CD4-positive, alpha-beta memory T cell (primary cell): Measurements from ENCODE around the gene OR2D2. TPM values are rescaled to one million over a fixed set of nuclear protein-coding genes. Genes with fewer than 3 reads are reported as not detected.

Experiments used
- CTCF ChIA-PET: fragments of 350-600 bp; sonication (Branson Sonifier 250); formaldehyde crosslinking; loops from one replicate; lab custom pipeline; 2021; ENCODE audit warnings: inconsistent platforms; ENCODE audit not compliant: partially characterized antibody; lab: Charles Lee
- POLR2A ChIA-PET: fragments of 350-600 bp; sonication (Branson Sonifier 250); formaldehyde crosslinking; loops from one replicate; lab custom pipeline; 2021; ENCODE audit not compliant: partially characterized antibody; lab: Charles Lee
- DNase-seq, 5 donors: peaks; one replicate each; pipeline versions ENCODE4 v3.0.0 to v3.0.0-alpha.2; 2020 to 2022; ENCODE audit warnings: mixed read lengths in 1 of 5
- H3K27ac ChIP-seq: one replicate; pipeline ENCODE4 v1.7.0; 2013; ENCODE audit warnings: low read depth, low read length
- H3K27me3 ChIP-seq: 2 replicates; pipeline ENCODE4 v1.7.0; 2013; ENCODE audit warnings: mild to moderate bottlenecking, low read length, moderate library complexity; ENCODE audit not compliant: insufficient read depth
- H3K36me3 ChIP-seq: 2 replicates; pipeline ENCODE4 v1.7.0; 2013; ENCODE audit warnings: mild to moderate bottlenecking, low read length, moderate library complexity; ENCODE audit not compliant: insufficient read depth
- H3K4me1 ChIP-seq: 2 replicates; pipeline ENCODE4 v1.7.0; 2013; ENCODE audit warnings: mild to moderate bottlenecking, low read length, moderate library complexity; ENCODE audit not compliant: insufficient read depth
- H3K4me3 ChIP-seq, 2 donors: one replicate each; pipeline ENCODE4 v1.7.0; 2013; ENCODE audit warnings: low read length in 2 of 2, mild to moderate bottlenecking in 1 of 2
- H3K9me3 ChIP-seq, 2 donors: one replicate each; pipeline ENCODE4 v1.7.0; 2013; ENCODE audit warnings: low read length in 2 of 2, control low read depth in 1 of 2; ENCODE audit not compliant: control insufficient read depth in 1 of 2
- H3K27ac Mint-ChIP-seq, 7 donors: one replicate each; pipeline ENCODE4 v1.8.0; 2020 to 2021; ENCODE audit warnings: mixed read lengths in 7 of 7, mild to moderate bottlenecking in 6 of 7, inconsistent platforms in 3 of 7, moderate library complexity in 3 of 7
- H3K27me3 Mint-ChIP-seq, 2 donors: one replicate each; pipeline ENCODE4 v1.8.0; 2020 to 2021; ENCODE audit warnings: mixed read lengths in 2 of 2
- H3K36me3 Mint-ChIP-seq, 2 donors: one replicate each; pipeline ENCODE4 v1.8.0; 2020 to 2021; ENCODE audit warnings: mixed read lengths in 2 of 2, inconsistent platforms in 1 of 2, mild to moderate bottlenecking in 1 of 2
- H3K4me1 Mint-ChIP-seq, 4 donors: one replicate each; pipeline ENCODE4 v1.8.0; 2020 to 2021; ENCODE audit warnings: mixed read lengths in 4 of 4, mild to moderate bottlenecking in 1 of 4
- H3K4me3 Mint-ChIP-seq, 8 donors: one replicate each; pipeline ENCODE4 v1.8.0; 2020 to 2021; ENCODE audit warnings: mixed read lengths in 8 of 8, mild to moderate bottlenecking in 7 of 8, moderate library complexity in 6 of 8, inconsistent platforms in 3 of 8
- H3K9me3 Mint-ChIP-seq, 8 donors: one replicate each; pipeline ENCODE4 v1.8.0; 2020 to 2021; ENCODE audit warnings: mixed read lengths in 8 of 8, mild to moderate bottlenecking in 5 of 8, inconsistent platforms in 3 of 8, moderate library complexity in 1 of 8
- intact Hi-C: fragments of 100-400 bp; cut with micrococcal nuclease; formaldehyde crosslinking; loops from one replicate; pipeline ENCODE4 v1.15.1; 2023
- polyA plus RNA-seq, 2 donors: library from polyadenylated mRNA; unstranded; fragments of 300-500 nt; fragmentation: Illumina TruSeq; gene quantifications; one replicate each; pipeline ENCODE4 v1.2.3, GENCODE V29; 2021
- total RNA-seq, 2 experiments: library from RNA; stranded (reverse); gene quantifications; one replicate each; pipeline ENCODE4 v1.2.3, GENCODE V29; 2021

OR2D2 gene
- not detected for total RNA-seq
- polyA plus RNA-seq: not detected

GRCh38 chr11:6892400-6892799 lies at the start of gene OR2D2:
OR2D2 (minus strand) TSS chr11:6892500; CDS start chr11:6892500, 0 bp downstream.
- Mint-ChIP-seq H3K27me3 (peaks cover 5 to 9% of the 10 kb centered on the region in 2 donors), H3K4me1 (no peaks in the 10 kb centered on the region), H3K4me3 (no peak within 1 kb of the TSS), H3K36me3 (no peaks in the 10 kb centered on the region), H3K27ac (no peak within 1 kb of the TSS), H3K9me3 (peaks cover 0 to 6% (median 1%) of the 10 kb centered on the region in 8 donors)
- Histone ChIP-seq H3K9me3 (no peaks in the 10 kb centered on the region), H3K36me3 (no peaks in the 10 kb centered on the region), H3K4me1 (no peaks in the 10 kb centered on the region), H3K27me3 (peaks cover 3% of the 10 kb centered on the region), H3K27ac (no peak within 1 kb of the TSS), H3K4me3 (no peak within 1 kb of the TSS)
- intact Hi-C loops: no loop called here
- CTCF ChIA-PET: no interaction called here
- DNase-seq: no peak
- POLR2A ChIA-PET: no interaction called here

GRCh38 chr11:6941970-6942369 lies 49.7 kb upstream of the OR2D2 start:
- H3K36me3 ChIP-seq: no peaks in the 10 kb centered on the region
- intact Hi-C loops: no loop called here
- H3K27ac ChIP-seq: no peak overlapping the region
- no peaks in the 10 kb centered on the region for H3K4me1 ChIP-seq
- POLR2A ChIA-PET: no interaction called here
- no peaks in the 10 kb centered on the region for H3K27me3 Mint-ChIP-seq
- H3K27me3 ChIP-seq: no peaks in the 10 kb centered on the region
- H3K36me3 Mint-ChIP-seq: no peaks in the 10 kb centered on the region
- CTCF ChIA-PET: no interaction called here
- H3K4me1 Mint-ChIP-seq: no peaks in the 10 kb centered on the region
- no peak for DNase-seq
- no peak overlapping the region for H3K4me3 Mint-ChIP-seq
- no peak overlapping the region for H3K27ac Mint-ChIP-seq
- no peaks in the 10 kb centered on the region for H3K9me3 ChIP-seq
- H3K9me3 Mint-ChIP-seq: no peaks in the 10 kb centered on the region
- H3K4me3 ChIP-seq: no peak overlapping the region

DNA sequence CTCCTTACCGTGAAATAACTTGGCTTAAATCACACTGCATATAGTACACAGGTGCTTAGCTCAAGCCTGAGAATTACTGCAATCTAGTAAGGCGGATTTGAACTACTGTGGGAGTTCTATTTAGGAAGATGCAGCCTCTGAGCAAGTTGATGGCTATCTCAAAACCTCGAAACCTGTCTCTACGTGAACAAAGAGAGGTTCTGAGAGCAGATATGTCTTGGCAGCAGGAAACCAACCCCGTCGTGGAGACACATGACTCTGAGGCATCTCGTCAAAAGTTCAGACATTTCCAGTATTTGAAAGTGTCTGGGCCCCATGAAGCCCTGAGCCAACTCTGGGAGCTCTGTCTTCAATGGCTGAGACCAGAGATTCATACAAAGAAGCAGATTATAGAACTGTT lies 39.8 kb upstream of the OR2D2 start:
- no peaks in the 10 kb centered on the region for H3K36me3 ChIP-seq
- Mint-ChIP-seq H3K27ac (no peak overlapping the region), H3K4me1 (peaks cover 2 to 9% (median 6%) of the 10 kb centered on the region in 4 donors), H3K4me3 (no peak overlapping the region), H3K36me3 (no peaks in the 10 kb centered on the region), H3K9me3 (peaks cover 0 to 4% (median 0%) of the 10 kb centered on the region in 8 donors), H3K27me3 (peaks cover 24 to 31% of the 10 kb centered on the region in 2 donors)
- no peak for DNase-seq
- POLR2A ChIA-PET: no interaction called here
- no peaks in the 10 kb centered on the region for H3K9me3 ChIP-seq
- peaks cover 6% of the 10 kb centered on the region for H3K27me3 ChIP-seq
- H3K4me1 ChIP-seq: peaks cover 7% of the 10 kb centered on the region
- H3K27ac ChIP-seq: no peak overlapping the region
- no peak overlapping the region for H3K4me3 ChIP-seq
- intact Hi-C loops: no loop called here
- CTCF ChIA-PET: no interaction called here

DNA sequence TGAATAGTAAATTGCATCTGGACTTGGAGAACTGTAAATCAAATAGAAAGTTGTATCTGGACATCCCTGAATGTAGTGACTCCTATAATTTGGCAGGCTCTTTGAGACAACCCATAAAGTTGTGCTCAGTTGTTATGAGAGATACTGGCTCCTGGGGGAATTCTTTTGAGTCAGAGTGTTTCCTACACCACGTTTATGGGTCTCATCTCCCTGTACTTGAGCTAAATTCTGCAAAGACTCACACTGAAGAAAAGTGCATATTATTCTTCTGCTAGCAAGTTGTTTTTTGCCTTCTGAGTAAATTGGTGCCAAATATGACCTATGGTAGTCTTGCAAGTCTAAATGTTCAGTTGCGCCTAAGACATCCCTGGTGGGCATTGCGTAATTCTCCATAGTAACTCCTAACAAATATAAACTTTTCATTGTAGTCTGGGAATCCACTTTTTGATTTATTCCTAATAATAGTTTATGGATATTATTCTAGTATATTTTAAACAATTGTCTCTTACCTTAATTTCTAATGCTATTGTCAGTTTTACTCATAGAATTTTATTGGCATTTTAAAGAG lies 38.9 kb upstream of the OR2D2 start:
- POLR2A ChIA-PET: no interaction called here
- no peak overlapping the region for H3K4me3 Mint-ChIP-seq
- H3K36me3 Mint-ChIP-seq: no peaks in the 10 kb centered on the region
- peaks cover 15% of the 10 kb centered on the region for H3K4me1 ChIP-seq
- no peaks in the 10 kb centered on the region for H3K9me3 ChIP-seq
- H3K27ac Mint-ChIP-seq: no peak overlapping the region
- peaks cover 3 to 17% (median 10%) of the 10 kb centered on the region in 4 donors for H3K4me1 Mint-ChIP-seq
- no peaks in the 10 kb centered on the region for H3K36me3 ChIP-seq
- CTCF ChIA-PET: no interaction called here
- no peak overlapping the region for H3K4me3 ChIP-seq
- peaks cover 0 to 5% (median 0%) of the 10 kb centered on the region in 8 donors for H3K9me3 Mint-ChIP-seq
- peaks cover 10% of the 10 kb centered on the region for H3K27me3 ChIP-seq
- peaks cover 27 to 36% of the 10 kb centered on the region in 2 donors for H3K27me3 Mint-ChIP-seq
- no peak overlapping the region for H3K27ac ChIP-seq
- no peak for DNase-seq
- intact Hi-C loops: no loop called here

DNA sequence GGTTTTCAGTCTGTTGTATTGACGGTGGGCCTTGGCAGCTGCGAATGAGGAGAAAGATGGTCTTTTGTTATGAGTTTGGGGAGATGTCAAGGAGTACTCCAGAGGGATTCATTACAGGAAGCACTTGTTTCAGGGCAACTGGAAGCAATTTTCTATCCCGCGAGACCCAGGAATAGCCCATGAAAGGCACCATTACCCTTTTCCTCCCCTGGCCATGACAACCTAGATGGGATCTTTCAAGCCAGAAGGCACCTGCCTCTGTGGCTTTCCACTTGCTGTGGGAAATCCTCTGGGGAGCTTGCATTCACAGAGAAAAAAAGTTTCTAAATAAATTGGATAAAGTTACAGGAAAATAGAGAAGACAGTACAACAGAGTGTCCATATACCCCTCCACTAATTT lies 36.6 kb upstream of the OR2D2 start:
- ChIA-PET CTCF (no interaction called here), POLR2A (no interaction called here)
- peaks cover 3 to 24% (median 16%) of the 10 kb centered on the region in 4 donors for H3K4me1 Mint-ChIP-seq
- H3K9me3 ChIP-seq: no peaks in the 10 kb centered on the region
- intact Hi-C loops: no loop called here
- no peak overlapping the region for H3K27ac Mint-ChIP-seq
- no peak overlapping the region for H3K27ac ChIP-seq
- H3K36me3 ChIP-seq: no peaks in the 10 kb centered on the region
- H3K27me3 Mint-ChIP-seq: peaks cover 35 to 50% of the 10 kb centered on the region in 2 donors
- no peak for DNase-seq
- H3K36me3 Mint-ChIP-seq: no peaks in the 10 kb centered on the region
- no peak overlapping the region for H3K4me3 ChIP-seq
- H3K27me3 ChIP-seq: peaks cover 18% of the 10 kb centered on the region
- H3K4me3 Mint-ChIP-seq: no peak overlapping the region
- H3K9me3 Mint-ChIP-seq: peaks cover 0 to 5% (median 0%) of the 10 kb centered on the region in 8 donors
- peaks cover 18% of the 10 kb centered on the region for H3K4me1 ChIP-seq

GRCh38 chr11:6927030-6927617 lies 34.8 kb upstream of the OR2D2 start:
- Histone ChIP-seq H3K27ac (no peak overlapping the region), H3K4me3 (peak overlapping the region in 1 of 2 donors; percentile 13), H3K27me3 (peaks cover 18% of the 10 kb centered on the region), H3K4me1 (peaks cover 18% of the 10 kb centered on the region), H3K9me3 (no peaks in the 10 kb centered on the region), H3K36me3 (no peaks in the 10 kb centered on the region)
- DNase-seq: no peak
- Mint-ChIP-seq H3K27me3 (peaks cover 33 to 47% of the 10 kb centered on the region in 2 donors), H3K4me1 (peaks cover 3 to 24% (median 16%) of the 10 kb centered on the region in 4 donors), H3K9me3 (peaks cover 0 to 5% (median 0%) of the 10 kb centered on the region in 8 donors), H3K4me3 (peak overlapping the region in 6 of 8 donors; percentile 39 to 86 (median 58)), H3K36me3 (no peaks in the 10 kb centered on the region), H3K27ac (no peak overlapping the region)
- POLR2A ChIA-PET: no interaction called here
- CTCF ChIA-PET: no interaction called here
- intact Hi-C loops: no loop called here

- CTCF ChIA-PET: no interaction called here
These were observed 34.1 kb upstream of the OR2D2 start, which contains the start of gene ZNF215 for GRCh38 chr11:6926208-6927029. ZNF215 (plus strand) TSS chr11:6926426; CDS start chr11:6932273, 5,847 bp downstream.

More at GRCh38 chr11:6926208-6927029, 34.1 kb upstream of the OR2D2 start, which contains the start of gene ZNF215:
- Mint-ChIP-seq H3K9me3 (peaks cover 0 to 5% (median 0%) of the 10 kb centered on the region in 8 donors), H3K4me1 (peaks cover 3 to 24% (median 16%) of the 10 kb centered on the region in 4 donors), H3K4me3 (peak within 1 kb of the TSS; percentile 27 to 86 (median 74)), H3K27me3 (peaks cover 33 to 47% of the 10 kb centered on the region in 2 donors), H3K36me3 (no peaks in the 10 kb centered on the region), H3K27ac (peak within 1 kb of the TSS in 1 of 7 donors; percentile 1)
- POLR2A ChIA-PET: interaction anchor here (0.7 kb wide), 1 partner anchor 1585 kb away, joined by 3 read pairs; no protein-coding TSS in a partner anchor
- Histone ChIP-seq H3K4me1 (peaks cover 18% of the 10 kb centered on the region), H3K36me3 (no peaks in the 10 kb centered on the region), H3K4me3 (peak within 1 kb of the TSS in 1 of 2 donors; percentile 13), H3K9me3 (no peaks in the 10 kb centered on the region), H3K27me3 (peaks cover 18% of the 10 kb centered on the region), H3K27ac (no peak within 1 kb of the TSS)
- peak in 3 of 5 donors; percentile 1 to 41 (median 1) for DNase-seq
- intact Hi-C loops: no loop called here
